Stimulated activated CD4-positive, alpha-beta T cell treated with anti-CD3 and anti-CD28 coated beads, TNF-alpha, amount 100 ng/mL, for 4 hours (primary cell): ENCODE data around the gene KSR1.
"Not testable (repeated sequence)": the region's sequence is repeated elsewhere in the genome, so short reads cannot be mapped to it uniquely, and the experiment has no call there.

Experiments used
- DNase-seq, 3 experiments: peaks; one replicate each; pipeline ENCODE4 v3.0.0-alpha.2; 2020; ENCODE audit warnings: low read depth in 3 of 3

Gene KSR1

DNA sequence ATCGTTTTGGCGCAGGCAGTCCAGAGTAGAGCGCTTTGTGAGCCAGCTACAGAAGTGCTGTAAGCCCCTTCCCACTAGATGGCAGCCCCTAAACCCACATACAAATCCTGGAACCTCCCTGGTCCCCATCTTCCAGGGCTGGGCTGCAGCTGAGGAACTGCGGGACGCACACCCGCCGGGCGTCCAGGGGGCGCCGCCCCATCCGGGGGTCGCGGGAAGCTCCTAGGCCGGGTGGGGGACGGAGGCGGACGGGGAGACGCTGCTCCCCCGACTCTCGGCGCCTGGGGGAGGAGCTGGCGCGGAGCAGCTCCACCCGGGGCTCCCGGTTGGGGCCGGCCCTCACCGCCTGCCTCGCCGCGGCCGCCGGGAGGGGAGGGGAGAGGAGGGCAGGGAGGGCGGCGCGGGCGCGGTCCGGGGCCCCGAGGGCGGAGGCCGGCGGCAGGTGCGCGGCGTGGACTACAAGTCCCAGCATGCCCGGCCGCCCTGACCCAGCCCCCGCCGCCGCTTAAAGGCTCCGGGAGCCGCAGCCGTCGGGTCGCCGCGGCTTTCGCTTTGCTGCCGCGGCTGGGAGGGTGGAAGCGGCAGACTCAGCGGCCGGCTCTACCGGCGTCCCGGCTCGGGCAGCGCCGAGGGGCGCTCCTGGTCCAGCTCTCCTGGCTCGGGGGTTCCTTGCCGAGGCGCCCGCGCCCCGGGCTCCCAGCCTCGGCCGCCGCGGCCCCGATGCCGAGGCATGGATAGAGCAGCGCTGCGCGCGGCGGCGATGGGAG, at the start of gene KSR1:
Gene KSR1, plus strand, starts transcription at position 535 of the 767 bp plus-strand sequence. Its CDS starts 196 bp downstream, at position 731.
- peak; percentile 66 to 73 (median 70) for DNase-seq

GRCh38 chr17:27407916-27408864, 48.1 kb upstream of the KSR1 start:
- no peak for DNase-seq

DNA sequence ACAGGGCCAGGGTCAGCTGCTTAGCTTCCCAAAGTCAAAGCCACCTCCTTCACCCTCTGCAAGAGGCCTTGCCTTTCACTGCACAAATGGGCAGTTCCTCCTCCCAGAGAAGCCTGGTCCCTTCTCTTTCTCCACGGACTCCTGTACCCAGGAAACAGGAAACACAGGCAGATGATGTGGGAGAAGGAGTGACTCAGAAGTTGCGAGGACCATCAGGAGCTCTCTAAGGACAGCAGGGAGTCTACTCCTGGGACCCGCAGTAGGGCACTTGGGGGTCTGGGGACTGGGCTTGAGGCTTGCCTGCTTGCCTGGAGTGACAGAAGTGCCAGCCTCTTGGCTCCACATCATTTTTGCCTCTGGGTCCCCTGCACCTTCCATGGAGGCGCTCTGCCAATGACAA, 47.4 kb upstream of the KSR1 start:
- DNase-seq = no peak

GRCh38 chr17:27412158-27412557, 44.1 kb upstream of the KSR1 start:
- DNase-seq = not testable (repeated sequence)

- DNase-seq = no peak
Observed at GRCh38 chr17:27413315-27413714, 42.9 kb upstream of the KSR1 start.

DNA sequence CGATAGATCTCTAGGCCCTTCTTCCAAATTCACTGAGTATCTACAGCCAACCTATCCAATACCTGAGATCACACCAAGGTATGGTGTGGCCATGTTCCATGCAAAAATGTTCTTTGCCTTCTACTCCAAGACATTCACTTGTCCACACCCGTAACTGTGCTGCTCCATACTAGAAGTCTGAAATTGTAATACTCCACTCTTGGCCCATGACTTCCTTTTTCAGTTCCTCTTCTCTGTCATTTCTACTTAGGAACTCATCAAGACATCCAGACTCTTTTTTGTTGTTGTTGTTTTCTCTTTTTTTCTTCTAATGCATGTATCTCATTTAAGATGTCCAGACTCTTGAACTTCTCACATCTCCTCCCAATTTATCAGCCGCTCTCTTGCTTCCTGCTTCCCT, 42.5 kb upstream of the KSR1 start:
- no peak for DNase-seq

GRCh38 chr17:27414271-27414670, 42.0 kb upstream of the KSR1 start:
- DNase-seq = no peak

- no peak for DNase-seq
Observed at GRCh38 chr17:27414694-27415093, 41.6 kb upstream of the KSR1 start.

GRCh38 chr17:27415120-27415795, 41.0 kb upstream of the KSR1 start:
- no peak for DNase-seq

DNA sequence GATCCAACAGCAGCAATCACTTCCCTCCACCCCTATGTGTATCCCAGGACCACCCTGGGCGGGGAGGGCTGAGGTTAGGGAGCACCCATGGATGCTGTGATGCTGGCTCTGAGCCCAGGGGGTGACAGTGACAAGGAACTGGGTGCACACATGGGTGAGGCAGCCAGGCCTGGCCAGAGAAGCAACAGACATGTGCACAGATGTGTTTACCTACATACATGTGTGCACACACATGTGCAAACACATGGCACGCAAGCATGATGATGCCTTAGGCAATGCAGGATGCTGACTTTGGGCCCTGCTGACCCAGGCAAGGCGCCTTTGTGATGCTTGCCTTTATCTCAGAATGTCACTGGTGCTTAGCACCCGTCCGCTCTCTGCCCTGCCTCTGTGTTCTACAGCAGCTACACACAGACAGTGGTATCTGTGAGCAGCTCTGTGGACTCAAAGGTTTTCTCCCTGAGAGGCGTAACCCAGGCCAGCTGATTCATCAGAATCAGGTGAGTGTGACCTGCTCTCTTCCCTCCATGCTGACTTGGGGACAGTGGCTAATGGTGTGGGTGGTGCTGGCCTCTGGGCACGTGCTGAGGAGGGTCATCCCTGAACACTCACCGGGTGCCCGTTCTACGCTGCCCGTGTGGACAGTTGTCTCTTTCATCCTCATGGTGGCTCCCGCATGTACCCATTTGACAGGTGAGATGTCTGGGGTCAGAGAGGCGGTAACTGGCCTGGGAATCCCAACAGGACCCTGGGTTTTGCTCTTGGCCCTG, 38.5 kb upstream of the KSR1 start:
- no peak for DNase-seq

DNA sequence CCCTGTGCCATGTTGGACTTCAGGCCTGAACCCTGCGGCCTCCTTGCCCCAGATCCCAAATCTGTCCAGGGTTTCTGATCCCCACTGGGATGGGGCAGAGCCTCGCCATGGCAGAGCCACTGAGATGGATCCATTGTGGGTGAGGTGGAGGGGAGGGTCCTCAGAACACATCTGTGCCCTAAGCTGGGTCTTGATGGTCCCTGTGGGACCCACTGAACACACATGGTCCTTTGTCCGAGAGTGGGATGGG, 38.0 kb upstream of the KSR1 start:
- DNase-seq = no peak

DNA sequence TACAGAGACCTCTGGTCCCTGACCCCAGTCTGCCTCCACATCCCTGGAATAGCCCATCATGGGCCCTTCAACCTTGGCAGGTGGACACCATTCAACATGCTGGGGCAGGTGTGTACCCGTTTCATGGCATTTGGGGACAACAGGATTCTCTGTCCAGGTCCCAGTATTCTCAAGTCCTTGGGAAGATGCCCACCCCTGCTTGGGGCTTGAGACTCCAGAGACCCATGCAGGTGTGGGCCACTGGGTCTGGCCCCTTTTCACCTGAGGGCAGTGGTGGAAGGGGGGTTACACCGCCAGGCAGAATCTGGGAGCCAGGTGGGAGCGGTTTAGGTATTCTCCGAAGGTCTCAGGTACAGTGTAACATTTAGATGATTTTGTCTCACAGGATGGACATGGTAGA, 37.1 kb upstream of the KSR1 start:
- no peak for DNase-seq

- DNase-seq = no peak
Observed at GRCh38 chr17:27420211-27420950, 35.9 kb upstream of the KSR1 start.

DNA sequence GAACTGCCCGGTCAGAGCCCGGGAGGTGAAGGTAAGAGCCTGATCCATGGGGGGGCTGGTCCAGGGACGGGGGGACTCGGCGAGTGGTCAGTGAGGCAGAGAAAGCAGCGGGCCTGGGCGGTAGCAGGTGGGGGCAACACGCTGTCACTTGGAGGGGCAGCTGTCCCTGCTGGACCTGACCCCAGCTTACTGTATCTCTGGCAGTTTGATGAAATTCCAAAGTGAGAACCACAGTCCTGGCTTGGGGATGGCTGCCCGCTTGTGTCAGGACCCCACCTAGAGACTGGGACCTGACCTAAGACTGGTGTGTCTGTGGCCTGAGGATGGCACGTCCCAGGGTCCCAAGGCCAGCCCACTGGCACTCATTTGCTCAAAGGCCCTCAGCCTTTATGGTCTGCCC, 35.1 kb upstream of the KSR1 start:
- DNase-seq = no peak

- not testable (repeated sequence) for DNase-seq
Observed at GRCh38 chr17:27421626-27422025, 34.6 kb upstream of the KSR1 start.

DNA sequence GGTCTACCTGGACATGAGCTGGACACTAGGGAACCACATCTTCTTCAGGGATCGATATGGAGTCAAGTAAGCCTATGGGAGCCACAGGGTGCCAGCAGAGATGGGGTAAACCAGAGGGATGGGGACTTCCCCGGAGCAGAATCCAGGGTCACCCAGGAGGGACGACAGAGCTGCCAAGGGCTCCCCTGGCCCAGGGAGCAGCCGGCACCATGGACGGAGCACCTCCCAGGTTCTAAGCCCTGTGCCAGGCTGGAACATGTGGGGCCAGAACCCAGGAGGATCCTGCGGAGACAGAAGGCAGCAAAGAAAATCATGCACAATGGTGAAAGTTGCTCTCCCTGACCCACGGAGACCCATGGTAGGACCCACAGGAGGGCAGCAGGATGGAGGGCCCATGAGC, 33.6 kb upstream of the KSR1 start:
- no peak for DNase-seq

- DNase-seq = no peak
Observed at GRCh38 chr17:27423651-27424050, 32.6 kb upstream of the KSR1 start.

DNA sequence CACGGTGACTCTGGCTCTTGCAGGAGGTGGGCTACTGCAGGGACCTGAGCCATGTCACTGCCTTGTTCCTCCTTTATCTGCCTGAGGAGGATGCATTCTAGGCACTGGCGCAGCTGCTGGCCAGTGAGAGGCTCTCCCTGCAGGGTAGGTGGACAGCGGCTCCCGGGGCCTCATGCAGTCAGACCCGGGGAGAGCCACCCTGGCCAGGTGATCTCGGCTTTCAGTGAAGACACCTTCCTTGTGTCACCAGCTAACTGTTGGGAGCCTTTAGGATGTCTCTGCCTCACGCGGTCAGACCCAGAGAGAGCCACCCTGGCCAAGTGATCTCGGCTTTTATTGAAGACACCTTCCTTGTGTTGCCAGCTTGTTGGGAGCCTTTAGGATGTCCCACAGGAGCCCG, 31.7 kb upstream of the KSR1 start:
- no peak for DNase-seq

DNA sequence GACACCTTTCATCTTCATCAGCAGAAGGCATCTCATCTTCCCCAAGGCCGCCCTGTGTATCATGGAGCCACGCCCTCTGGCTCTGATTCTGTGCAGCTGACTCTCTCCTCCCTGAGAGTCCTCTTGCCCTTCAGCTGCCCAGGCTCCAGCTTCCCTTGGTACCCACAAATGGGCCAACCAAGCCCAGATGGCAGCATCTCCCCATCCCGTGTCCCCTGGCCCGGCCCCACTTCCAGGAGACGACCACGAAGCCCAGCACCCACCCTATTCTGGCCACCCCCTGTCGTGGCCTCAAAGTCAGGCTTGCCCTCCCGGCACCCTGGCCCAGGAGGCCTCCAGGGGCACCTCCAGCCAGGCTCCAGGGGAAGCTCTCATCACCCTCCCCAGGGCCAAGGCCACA, 31.3 kb upstream of the KSR1 start:
- DNase-seq = no peak

GRCh38 chr17:27425571-27425970, 30.7 kb upstream of the KSR1 start:
- DNase-seq = not testable (repeated sequence)

DNA sequence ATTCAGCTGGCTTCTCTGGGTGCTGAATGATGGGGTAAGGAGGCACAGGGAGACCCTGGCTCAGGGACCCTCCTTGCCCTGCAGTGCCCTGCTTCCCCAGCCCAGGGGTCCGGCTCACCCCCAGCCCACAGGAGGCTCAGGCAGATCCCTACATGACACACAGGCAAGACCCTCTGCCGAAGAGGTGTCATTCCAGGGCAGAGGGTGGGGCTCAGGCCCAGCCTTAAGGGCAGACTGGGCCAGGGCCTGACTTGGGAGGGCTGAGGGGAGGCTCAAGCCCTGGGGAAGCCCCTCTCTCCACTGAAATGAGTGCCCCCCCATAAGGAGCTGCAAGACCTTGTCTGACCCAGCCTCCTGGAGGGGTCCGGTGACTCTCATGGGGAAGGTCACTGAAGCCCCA, 30.3 kb upstream of the KSR1 start:
- DNase-seq = no peak
